Measurements from ENCODE around the gene ASB10. TPM values are rescaled to one million over a fixed set of nuclear protein-coding genes. Genes with fewer than 3 reads are reported as not detected.

Gene ASB10
- total and polyA plus RNA-seq, 4 donors: not detected

GRCh38 chr7:151130741-151131157, 56.3 kb downstream of the ASB10 start:
- DNase-seq: no peak
- Histone ChIP-seq H3K9me3 (ENCODE audit: control insufficient read depth in 4 of 4, insufficient read depth in 3 of 4, low read length in 3 of 4) (peaks cover 0 to 4% (median 0%) of the 10 kb centered on the region in 4 donors), H3K27ac (ENCODE audit: low read depth in 1 of 2, low read length in 1 of 2) (no peak overlapping the region), H3K9ac (ENCODE audit: insufficient read depth in 1 of 2, low read length in 2 of 2) (no peak overlapping the region), H3K27me3 (ENCODE audit: control insufficient read depth in 3 of 3, insufficient read depth in 3 of 3, low read length in 2 of 3) (no peaks in the 10 kb centered on the region), H3K36me3 (ENCODE audit: control insufficient read depth in 4 of 4, insufficient read depth in 4 of 4, low read length in 4 of 4) (peaks cover 0 to 84% (median 30%) of the 10 kb centered on the region in 4 donors), H3K4me3 (no peak overlapping the region), H3K4me1 (ENCODE audit: control insufficient read depth in 5 of 5, insufficient read depth in 5 of 5, low read length in 5 of 5) (peaks cover 0 to 14% (median 2%) of the 10 kb centered on the region in 5 donors)
- TF ChIP-seq CTCF (IDR thresholded peaks at IDR 0.05; ENCODE audit: control extremely low read depth, extremely low read depth): no peak
- 94% methylated on average over 17 of the region's 17 CpGs for WGBS, 2 donors
- no peak for ATAC-seq (ENCODE audit: insufficient read depth, low FRiP score)

GRCh38 chr7:151129960-151130591, 57.0 kb downstream of the ASB10 start:
- 95 to 97% methylated on average over 9 of the region's 9 CpGs for WGBS, 2 donors
- Histone ChIP-seq H3K4me3 (no peak overlapping the region), H3K27ac (ENCODE audit: low read depth in 1 of 2, low read length in 1 of 2) (no peak overlapping the region), H3K4me1 (ENCODE audit: control insufficient read depth in 5 of 5, insufficient read depth in 5 of 5, low read length in 5 of 5) (peaks cover 0 to 20% (median 5%) of the 10 kb centered on the region in 5 donors), H3K9ac (ENCODE audit: insufficient read depth in 1 of 2, low read length in 2 of 2) (no peak overlapping the region), H3K36me3 (ENCODE audit: control insufficient read depth in 4 of 4, insufficient read depth in 4 of 4, low read length in 4 of 4) (peaks cover 0 to 78% (median 24%) of the 10 kb centered on the region in 4 donors), H3K9me3 (ENCODE audit: control insufficient read depth in 4 of 4, insufficient read depth in 3 of 4, low read length in 3 of 4) (peaks cover 0 to 4% (median 0%) of the 10 kb centered on the region in 4 donors), H3K27me3 (ENCODE audit: control insufficient read depth in 3 of 3, insufficient read depth in 3 of 3, low read length in 2 of 3) (no peaks in the 10 kb centered on the region)
- DNase-seq: no peak
- no peak for ATAC-seq (ENCODE audit: insufficient read depth, low FRiP score)
- TF ChIP-seq CTCF (IDR thresholded peaks at IDR 0.05; ENCODE audit: control extremely low read depth, extremely low read depth): no peak

- H3K27me3 ChIP-seq (ENCODE audit: control insufficient read depth in 3 of 3, insufficient read depth in 3 of 3, low read length in 2 of 3): no peaks in the 10 kb centered on the region
- no peak for DNase-seq
- H3K9me3 ChIP-seq (ENCODE audit: control insufficient read depth in 4 of 4, insufficient read depth in 3 of 4, low read length in 3 of 4): peaks cover 0 to 4% (median 0%) of the 10 kb centered on the region in 4 donors
- H3K4me3 ChIP-seq: no peak overlapping the region
- H3K36me3 ChIP-seq (ENCODE audit: control insufficient read depth in 4 of 4, insufficient read depth in 4 of 4, low read length in 4 of 4): peaks cover 0 to 74% (median 20%) of the 10 kb centered on the region in 4 donors
- ATAC-seq (ENCODE audit: insufficient read depth, low FRiP score): no peak
- peaks cover 0 to 20% (median 6%) of the 10 kb centered on the region in 5 donors for H3K4me1 ChIP-seq (ENCODE audit: control insufficient read depth in 5 of 5, insufficient read depth in 5 of 5, low read length in 5 of 5)
- no peak for TF ChIP-seq CTCF (IDR thresholded peaks at IDR 0.05; ENCODE audit: control extremely low read depth, extremely low read depth)
- no peak overlapping the region for H3K9ac ChIP-seq (ENCODE audit: insufficient read depth in 1 of 2, low read length in 2 of 2)
- H3K27ac ChIP-seq (ENCODE audit: low read depth in 1 of 2, low read length in 1 of 2): no peak overlapping the region
- WGBS, 2 donors: 93% methylated on average over 26 to 28 of the region's 28 CpGs
These were observed 57.7 kb downstream of the ASB10 start for GRCh38 chr7:151129117-151129959.
